IMR-90 (cell line): ENCODE results near the gene MYCBPAP. TPM values are rescaled to one million over a fixed set of nuclear protein-coding genes. Genes with fewer than 3 reads are reported as not detected.

ENCODE experiments used
- ATAC-seq: fragments of 200-7000 bp; cut with Tn5 transposase; 2 replicates; pipeline ENCODE4 v1.9.1; 2020; ENCODE audit warnings: low read depth, mild to moderate bottlenecking, moderate library complexity
- BruUV-seq: library from RNA; stranded (reverse); fragments of 400-500 nt; replicated peaks from 2 replicates; lab custom pipeline; 2021; lab: Mats Ljungman, UMichigan
- CTCF ChIA-PET: fragments of 300-600 bp; formaldehyde crosslinking; extraction: SDS; loops from one replicate; lab custom pipeline; 2021; ENCODE audit warnings: antibody characterized with exemption; lab: Yijun Ruan, JAX
- POLR2A ChIA-PET: fragments of 300-600 bp; sonication (Branson Sonifier 250); formaldehyde crosslinking; loops from one replicate; lab custom pipeline; 2022; ENCODE audit warnings: antibody characterized with exemption; ENCODE audit not compliant: unreplicated experiment; lab: Charles Lee
- DNase-seq: peaks from one replicate; pipeline ENCODE4 v3.0.0; 2013
- H2AFZ ChIP-seq: replicated peaks from 2 replicates; pipeline ENCODE3; 2013; ENCODE audit warnings: low read length, mild to moderate bottlenecking; ENCODE audit not compliant: poor library complexity
- H2AK5ac ChIP-seq: 2 replicates; pipeline ENCODE4 v1.6.1; 2013; ENCODE audit warnings: low read depth, low read length, inconsistent platforms
- H2AK9ac ChIP-seq: replicated peaks from 2 replicates; pipeline ENCODE3; 2013; ENCODE audit warnings: mild to moderate bottlenecking, low read depth, low read length, moderate library complexity; ENCODE audit not compliant: poor library complexity
- H2BK120ac ChIP-seq: 2 replicates; pipeline ENCODE4 v1.6.1; 2013; ENCODE audit warnings: low read depth, low read length, inconsistent platforms
- H2BK15ac ChIP-seq: 3 replicates; pipeline ENCODE4 v1.6.1; 2013; ENCODE audit warnings: low read depth, low read length, inconsistent platforms
- H2BK20ac ChIP-seq: 2 replicates; pipeline ENCODE4 v1.6.1; 2013; ENCODE audit warnings: low read depth, mild to moderate bottlenecking, inconsistent platforms, low read length, moderate library complexity
- H2BK5ac ChIP-seq: 2 replicates; pipeline ENCODE4 v1.6.1; 2013; ENCODE audit warnings: mild to moderate bottlenecking, low read depth, low read length, inconsistent platforms; ENCODE audit not compliant: poor library complexity, severe bottlenecking
- H3K14ac ChIP-seq: replicated peaks from 2 replicates; pipeline ENCODE4 v1.6.1; 2013; ENCODE audit warnings: low read depth, low read length, inconsistent platforms
- H3K18ac ChIP-seq: 2 replicates; pipeline ENCODE4 v1.6.1; 2013; ENCODE audit warnings: low read depth, low read length, control low read depth
- H3K23ac ChIP-seq: 2 replicates; pipeline ENCODE4 v1.6.1; 2013; ENCODE audit warnings: low read depth, low read length, inconsistent platforms
- H3K27ac ChIP-seq: 2 replicates; pipeline ENCODE4 v1.5.1; 2013; ENCODE audit warnings: mild to moderate bottlenecking, control low read depth, low read length; ENCODE audit not compliant: insufficient read depth
- H3K27me3 ChIP-seq: 2 replicates; pipeline ENCODE4 v1.6.1; 2013; ENCODE audit warnings: low read length; ENCODE audit not compliant: control insufficient read depth, insufficient read depth
- H3K36me3 ChIP-seq: 2 replicates; pipeline ENCODE4 v1.6.1; 2013; ENCODE audit warnings: low read length, mixed read lengths; ENCODE audit not compliant: control insufficient read depth, insufficient read depth
- H3K4ac ChIP-seq: 2 replicates; pipeline ENCODE4 v1.6.1; 2013; ENCODE audit warnings: low read depth, low read length, inconsistent platforms
- H3K4me1 ChIP-seq: 2 replicates; pipeline ENCODE4 v1.6.1; 2013; ENCODE audit warnings: low read length, mixed read lengths; ENCODE audit not compliant: control insufficient read depth, insufficient read depth
- H3K4me2 ChIP-seq: 2 replicates; pipeline ENCODE4 v1.6.1; 2013; ENCODE audit warnings: low read depth, mild to moderate bottlenecking, control low read depth, low read length, moderate library complexity
- H3K4me3 ChIP-seq: 2 replicates; pipeline ENCODE4 v1.5.1; 2013; ENCODE audit warnings: low read depth, mild to moderate bottlenecking, control low read depth, low read length, moderate library complexity; ENCODE audit not compliant: insufficient read depth
- H3K56ac ChIP-seq: 2 replicates; pipeline ENCODE4 v1.6.1; 2013; ENCODE audit warnings: low read length, inconsistent platforms; ENCODE audit not compliant: insufficient read depth; ENCODE audit errors: extremely low read depth
- H3K79me1 ChIP-seq, 2 experiments: 2 replicates each; pipeline ENCODE4 v1.6.1; 2013; ENCODE audit warnings: low read length in 2 of 2, inconsistent platforms in 1 of 2, low read depth in 1 of 2
- H3K9ac ChIP-seq: 2 replicates; pipeline ENCODE4 v1.6.1; 2013; ENCODE audit warnings: low read depth, low read length, control low read depth
- H3K9me1 ChIP-seq: 2 replicates; pipeline ENCODE4 v1.6.1; 2013; ENCODE audit warnings: low read length, inconsistent platforms; ENCODE audit not compliant: insufficient read depth
- H3K9me3 ChIP-seq: 2 replicates; pipeline ENCODE4 v1.6.1; 2013; ENCODE audit warnings: low read length; ENCODE audit not compliant: control insufficient read depth, insufficient read depth
- H4K20me1 ChIP-seq: 2 replicates; pipeline ENCODE4 v1.6.1; 2013; ENCODE audit warnings: low read length, inconsistent platforms; ENCODE audit not compliant: insufficient read depth
- H4K5ac ChIP-seq: 2 replicates; pipeline ENCODE4 v1.6.1; 2013; ENCODE audit warnings: mild to moderate bottlenecking, low read depth, low read length, control low read depth
- H4K8ac ChIP-seq, 2 experiments: 2 replicates each; pipeline ENCODE4 v1.6.1; 2013; ENCODE audit warnings: low read depth in 2 of 2, low read length in 2 of 2, control low read depth in 1 of 2, inconsistent platforms in 1 of 2
- H4K91ac ChIP-seq: 2 replicates; pipeline ENCODE4 v1.6.1; 2013; ENCODE audit warnings: low read depth, low read length, inconsistent platforms; ENCODE audit not compliant: insufficient read depth
- NFE2L2 ChIP-seq: fragments of 150-350 bp; IDR thresholded peaks from 2 replicates; pipeline ENCODE4 v1.6.1; 2016; ENCODE audit warnings: low read depth, mild to moderate bottlenecking, low read length
- SMC3 ChIP-seq: fragments of 150-350 bp; IDR thresholded peaks from 2 replicates; pipeline ENCODE4 v1.6.1; 2016; ENCODE audit warnings: low read depth, mild to moderate bottlenecking, antibody characterized with exemption, low read length, moderate library complexity
- WGBS, 2 experiments: methylation state at CpG; one replicate each; pipeline versions ENCODE4 v1.1.5 to v1.1.7; 2013; ENCODE audit warnings: missing lambda C conversion rate in 2 of 2; ENCODE audit not compliant: insufficient read length in 1 of 2; ENCODE audit errors: extremely low coverage in 2 of 2; 5-methylcytosine and 5-hydroxymethylcytosine counted together
- dilution Hi-C: fragments of 300-500 bp; cut with HindIII; formaldehyde crosslinking; loops from one replicate; pipeline ENCODE4 v1.14.3; 2018; ENCODE audit warnings: low sequenced_read_pairs; ENCODE audit not compliant: unreplicated experiment
- in situ Hi-C: fragments of 300-500 bp; cut with MboI; formaldehyde crosslinking; loops from 3 replicates; pipeline ENCODE4 v1.14.3; 2019; ENCODE audit warnings: low sequenced_read_pairs, inconsistent platforms, mixed read lengths
- intact Hi-C: fragments of 100-400 bp; cut with micrococcal nuclease; formaldehyde crosslinking; loops from 2 replicates; pipeline ENCODE4 v1.10.0; 2022
- polyA plus RNA-seq, 3 experiments: library from polyadenylated mRNA; depleted of rRNA; stranded (reverse); fragments of >200 nt; gene quantifications; 2 replicates each; pipeline ENCODE4 v1.2.3, GENCODE V29; 2012; ENCODE audit warnings: low replicate concordance in 1 of 3
- total RNA-seq: library from RNA; depleted of rRNA; stranded (reverse); fragments of >200 nt; gene quantifications from 2 replicates; pipeline ENCODE4 v1.2.3, GENCODE V29; 2012
- TF ChIP-seq, protein P1 (sequence below): fragments of 150-350 bp; IDR thresholded peaks from 2 replicates; pipeline ENCODE4 v1.6.1; 2017; ENCODE audit warnings: mild to moderate bottlenecking, antibody characterized with exemption, low read length, low read depth

The MYCBPAP gene
- total and polyA plus RNA-seq, 2 of the 4 experiments (the other 2 are of a cell fraction), result 0.17 to 0.18 TPM

- Histone ChIP-seq H3K9me1 (0 out of 2 replicates have a peak, but pooled peaks cover 6% of the 10 kb centered on the region), H4K8ac (no peak overlapping the region), H2AK9ac (no peak overlapping the region), H3K4me2 (no peak overlapping the region), H3K18ac (no peak overlapping the region), H2AFZ (no peak overlapping the region), H4K5ac (no peak overlapping the region), H2AK5ac (no peak overlapping the region), H3K27me3 (no peaks in the 10 kb centered on the region), H3K9ac (no peak overlapping the region), H3K9me3 (no peaks in the 10 kb centered on the region), H3K14ac (no peak overlapping the region), H4K20me1 (peaks cover 4% of the 10 kb centered on the region; the same call in 1 of the 2 replicates), H3K4me3 (no peak overlapping the region), H3K23ac (no peak overlapping the region), H2BK5ac (no peak overlapping the region), H2BK120ac (no peak overlapping the region), H2BK15ac (no peak overlapping the region), H3K27ac (no peak overlapping the region), H3K4ac (no peak overlapping the region), H3K79me1 (no peaks in the 10 kb centered on the region), H3K56ac (no peak overlapping the region), H2BK20ac (no peak overlapping the region), H4K91ac (no peak overlapping the region), H3K4me1 (no peaks in the 10 kb centered on the region), H3K36me3 (peaks cover 1% of the 10 kb centered on the region; the same call in 1 of the 2 replicates)
- CTCF ChIA-PET, result no interaction called here
- in situ Hi-C loops (no loop called here), dilution Hi-C loops (no loop called here), intact Hi-C loops (no loop called here)
- no peak for DNase-seq
- no TSS peak for BruUV-seq
- no peak for ATAC-seq
- WGBS, 2 experiments, result no CpG with 5 or more reads among the region's 4 CpGs
- POLR2A ChIA-PET, result no interaction called here
- TF ChIP-seq, protein P1, sequence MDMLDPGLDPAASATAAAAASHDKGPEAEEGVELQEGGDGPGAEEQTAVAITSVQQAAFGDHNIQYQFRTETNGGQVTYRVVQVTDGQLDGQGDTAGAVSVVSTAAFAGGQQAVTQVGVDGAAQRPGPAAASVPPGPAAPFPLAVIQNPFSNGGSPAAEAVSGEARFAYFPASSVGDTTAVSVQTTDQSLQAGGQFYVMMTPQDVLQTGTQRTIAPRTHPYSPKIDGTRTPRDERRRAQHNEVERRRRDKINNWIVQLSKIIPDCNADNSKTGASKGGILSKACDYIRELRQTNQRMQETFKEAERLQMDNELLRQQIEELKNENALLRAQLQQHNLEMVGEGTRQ, result no peak
- no peak for TF ChIP-seq NFE2L2
- no peak for TF ChIP-seq SMC3
Observed at GRCh38 chr17:50459756-50460155, 48.5 kb upstream of the MYCBPAP start.
